HG02970 (cell line): ENCODE data around the gene PCDH9.
A peak's percentile ranks its signal among the peaks of the same experiment; 100 is the strongest.

ENCODE experiments used
- ATAC-seq: cut with Tn5 transposase; IDR thresholded peaks from one replicate; pipeline ENCODE4 v1.9.1; 2021; ENCODE audit warnings: mild to moderate bottlenecking, moderate library complexity, moderate number of reproducible peaks; ENCODE audit not compliant: unreplicated experiment, low FRiP score

Gene PCDH9

DNA sequence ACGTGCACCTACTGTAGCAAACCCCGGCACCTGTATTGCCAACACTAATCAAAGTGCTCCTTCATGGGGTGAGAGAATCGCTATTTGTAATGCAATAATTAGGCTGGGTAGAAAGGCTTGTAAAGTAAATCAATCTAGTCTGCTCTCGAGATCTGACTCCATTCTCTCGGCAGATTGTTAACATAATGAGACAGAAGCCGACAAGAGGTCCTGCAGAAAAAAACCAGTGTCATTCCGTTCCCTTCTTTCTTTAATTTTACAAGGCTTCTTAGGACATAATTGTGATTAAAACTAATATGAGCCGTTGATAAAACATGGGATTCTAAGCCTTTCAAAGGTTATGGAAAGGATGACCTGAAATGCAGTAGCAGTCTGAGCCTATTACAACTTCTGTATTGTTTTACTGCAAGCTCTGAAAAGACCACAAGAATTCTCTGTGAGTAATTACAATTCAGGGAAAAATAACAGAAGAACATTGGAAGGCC is 530.0 kb downstream of the PCDH9 start:
- ATAC-seq: no peak

DNA sequence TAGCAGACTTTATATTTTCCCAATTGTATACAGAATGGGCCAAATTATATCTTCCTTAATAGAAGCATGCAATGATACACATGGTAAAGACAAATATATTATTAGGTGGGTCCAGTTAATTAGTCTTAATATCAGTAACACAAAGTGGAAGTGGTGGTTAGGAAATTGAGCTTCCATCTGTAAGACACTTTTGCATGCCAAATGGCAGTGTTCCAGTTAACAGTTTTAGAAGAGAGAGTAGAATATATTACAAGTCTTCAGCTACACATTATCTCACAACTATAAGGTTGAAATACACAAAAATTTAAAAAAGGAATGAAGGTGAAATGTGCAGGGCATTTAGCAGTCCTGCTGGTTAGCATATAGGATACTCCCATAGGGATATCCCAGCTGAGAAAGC is 536.5 kb downstream of the PCDH9 start:
- no peak for ATAC-seq

DNA sequence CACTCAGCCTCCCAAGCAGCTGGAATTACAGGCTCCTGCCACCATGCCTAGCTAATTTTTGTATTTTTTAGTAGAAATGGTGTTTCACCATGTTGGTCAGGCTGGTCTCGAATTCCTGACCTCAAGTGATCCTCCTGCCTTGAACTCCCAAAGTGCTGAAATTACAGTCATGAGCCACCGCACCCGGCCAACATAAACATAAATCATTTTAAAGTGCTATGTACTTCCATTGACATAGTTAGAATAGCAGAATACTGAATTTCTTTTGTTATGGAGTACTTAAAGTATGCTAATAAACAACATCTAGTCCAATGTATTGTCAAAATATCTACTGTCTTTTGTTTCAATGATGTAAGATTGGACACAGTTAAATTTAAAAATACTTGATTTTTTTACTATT is 539.0 kb downstream of the PCDH9 start:
- ATAC-seq: no peak

DNA sequence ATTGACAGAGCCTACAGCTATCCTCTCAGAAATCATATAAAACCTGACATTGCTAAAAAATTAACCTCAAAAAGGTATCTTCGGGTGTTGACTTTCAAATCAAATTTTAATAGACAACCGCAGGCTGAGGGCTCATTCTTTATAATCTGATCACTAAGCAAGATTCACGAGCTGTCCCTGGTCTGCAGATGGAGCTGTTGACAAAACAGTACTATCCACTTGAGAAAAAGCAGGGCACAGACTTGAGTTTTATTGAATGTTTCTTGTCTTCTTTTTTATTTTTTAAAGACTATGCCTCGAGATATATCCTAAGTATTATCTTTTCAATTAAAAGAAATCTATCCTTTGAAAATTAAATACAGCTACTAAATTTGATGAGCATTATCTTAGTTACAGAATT is 540.5 kb downstream of the PCDH9 start:
- no peak for ATAC-seq

DNA sequence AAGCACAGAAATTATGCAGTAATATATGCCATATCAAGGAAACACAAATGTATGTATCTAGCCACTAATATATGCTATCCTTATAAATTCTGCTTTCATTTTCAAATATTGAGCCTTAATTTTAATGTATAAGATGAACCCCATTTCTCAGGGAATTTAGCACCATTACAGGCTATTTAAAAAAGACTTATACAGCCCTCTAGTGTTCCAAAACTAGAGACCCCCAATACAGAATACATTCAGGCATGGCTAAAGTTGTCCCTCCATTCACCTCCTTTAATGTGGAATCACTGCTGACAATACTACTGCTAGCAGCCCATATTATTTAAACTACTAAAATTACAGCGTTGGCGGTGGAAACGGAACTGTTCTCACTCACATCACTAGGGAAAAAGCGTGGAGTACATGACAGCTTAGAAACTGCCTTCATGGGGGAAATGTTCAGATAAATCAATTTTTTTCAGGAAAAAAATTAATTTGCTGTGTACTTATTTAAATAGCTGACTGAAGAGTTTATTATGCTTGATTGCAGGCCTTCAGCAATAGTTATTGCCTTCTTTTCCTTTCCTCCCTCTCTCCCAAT is 541.0 kb downstream of the PCDH9 start:
- no peak for ATAC-seq

DNA sequence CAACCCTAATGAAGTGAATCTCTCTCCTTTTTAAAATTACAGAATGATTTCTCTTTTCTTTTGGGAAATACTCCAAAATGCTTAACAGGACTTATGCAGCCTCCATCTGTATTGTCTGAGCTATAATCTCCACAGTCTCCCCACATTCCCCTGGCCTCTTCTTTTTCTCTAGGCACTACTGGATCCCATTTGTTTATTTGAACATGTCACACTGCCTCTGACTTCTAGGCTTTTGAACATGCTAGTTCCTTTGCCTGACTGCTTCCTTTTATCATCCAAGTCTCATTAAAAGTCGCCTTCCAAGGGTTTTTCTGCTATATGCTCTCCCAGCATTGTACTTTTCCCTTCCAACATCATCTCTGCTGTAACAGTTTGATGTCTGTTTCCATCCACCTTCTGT is 548.7 kb downstream of the PCDH9 start:
- ATAC-seq: no peak

DNA sequence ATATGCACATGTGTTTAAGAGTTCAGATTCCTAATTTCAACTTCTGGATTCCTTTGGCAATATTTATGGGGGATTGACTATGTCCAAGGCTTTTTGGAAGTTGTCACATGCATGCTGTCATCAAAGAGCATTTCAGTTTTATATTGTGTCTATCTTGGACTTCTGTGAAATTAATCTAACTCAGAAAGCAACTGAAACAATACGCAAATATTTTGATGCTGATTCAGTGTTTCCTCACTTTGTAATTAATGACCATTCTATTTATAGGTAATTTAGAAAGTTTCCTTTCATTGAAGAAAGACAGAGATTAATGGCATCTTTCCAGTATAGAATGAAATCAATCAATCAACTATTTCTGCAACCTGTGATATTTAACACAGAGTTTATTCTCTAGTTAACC is 550.1 kb downstream of the PCDH9 start:
- no peak for ATAC-seq

DNA sequence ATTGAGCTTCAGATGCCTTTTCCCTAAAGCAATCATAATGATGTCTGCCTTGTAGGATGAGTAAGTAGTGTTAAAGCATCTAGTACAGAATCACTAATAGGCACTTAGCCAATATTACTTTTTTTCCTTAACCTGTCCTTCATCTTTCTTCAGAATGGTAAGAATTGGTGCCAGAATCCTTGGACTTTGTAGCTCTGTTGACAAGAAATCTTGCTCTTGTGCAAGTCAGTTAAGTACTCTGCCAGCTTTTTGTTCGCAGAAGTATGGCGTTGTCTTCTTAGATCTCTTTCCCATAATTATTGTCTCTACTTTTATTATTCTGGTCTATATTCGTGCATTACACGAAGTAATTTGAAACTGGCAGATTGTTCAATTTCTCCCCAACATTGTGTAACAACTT is 554.5 kb downstream of the PCDH9 start:
- no peak for ATAC-seq

DNA sequence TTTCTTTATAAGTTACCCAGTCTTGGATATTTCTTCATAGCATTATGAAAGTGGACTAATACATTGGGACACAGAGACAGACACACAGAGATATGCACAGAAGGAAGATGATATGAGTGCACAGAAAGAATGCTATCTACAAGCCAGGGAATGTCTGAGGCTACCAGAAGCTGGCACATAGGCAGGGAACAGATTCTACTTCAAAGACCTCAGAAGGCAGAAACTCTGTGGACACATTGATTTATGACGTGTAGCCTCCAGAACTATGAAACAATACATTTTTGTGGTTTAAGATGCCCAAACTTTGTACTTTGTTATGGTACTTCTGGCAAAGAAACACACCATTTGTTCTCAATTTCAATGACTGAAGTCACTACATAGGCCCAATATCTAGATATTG is 556.7 kb downstream of the PCDH9 start:
- no peak for ATAC-seq

DNA sequence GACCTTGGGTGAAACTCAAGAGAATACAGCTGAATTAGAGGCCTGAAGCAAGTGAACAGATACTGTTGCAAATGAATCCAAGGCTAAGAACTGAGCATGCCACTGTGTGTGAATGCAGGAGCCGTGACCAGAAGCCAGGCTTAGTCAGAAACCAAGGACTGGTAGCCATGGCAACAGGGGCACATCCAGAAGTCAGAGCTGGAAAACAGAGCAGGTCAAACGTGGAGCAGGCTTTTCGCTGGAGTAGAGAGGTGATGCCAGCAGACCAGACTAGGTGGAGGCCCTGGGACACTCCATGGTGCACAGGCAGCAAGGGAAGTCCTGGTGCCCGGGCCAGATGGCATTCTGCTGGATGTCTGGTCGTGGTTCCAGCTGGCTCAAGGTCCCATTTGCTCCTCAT is 564.1 kb downstream of the PCDH9 start:
- ATAC-seq: no peak

DNA sequence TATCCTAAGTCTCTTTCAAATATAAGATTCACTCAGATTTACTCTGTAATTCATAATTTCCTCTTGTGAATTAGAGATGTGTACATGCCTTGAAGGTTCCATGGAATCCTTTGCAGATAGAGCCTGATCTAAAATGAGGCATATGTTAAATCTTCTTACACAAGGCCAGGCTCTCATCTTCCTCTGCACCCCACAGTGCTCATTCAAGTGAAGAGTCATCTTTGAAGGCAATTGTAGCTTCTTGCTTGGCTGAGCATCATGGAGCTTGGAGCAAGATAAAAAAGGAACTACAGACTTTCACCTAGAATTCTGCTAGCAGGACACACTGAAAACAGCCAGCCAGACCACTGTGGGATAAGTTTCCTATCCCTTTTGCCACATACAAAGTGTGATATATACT is 566.4 kb downstream of the PCDH9 start:
- no peak for ATAC-seq

DNA sequence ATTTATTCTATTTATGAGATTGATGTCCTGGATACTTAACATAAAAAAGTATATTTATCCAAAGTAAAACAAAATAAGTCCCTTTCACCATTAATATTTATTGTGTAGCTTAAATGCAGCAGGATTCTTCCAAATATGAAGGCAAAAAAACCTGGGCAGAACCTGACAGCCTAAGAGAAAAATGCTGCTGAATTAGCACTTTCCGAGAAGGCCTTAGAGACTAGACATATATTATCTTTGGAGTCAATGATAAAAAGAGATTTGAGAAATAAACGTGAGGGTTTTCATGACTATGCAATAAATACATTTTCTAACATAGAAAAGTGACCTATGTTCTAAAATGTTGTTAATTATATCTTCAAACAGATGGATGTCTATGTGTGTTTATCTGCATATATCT is 566.9 kb downstream of the PCDH9 start:
- ATAC-seq: no peak

DNA sequence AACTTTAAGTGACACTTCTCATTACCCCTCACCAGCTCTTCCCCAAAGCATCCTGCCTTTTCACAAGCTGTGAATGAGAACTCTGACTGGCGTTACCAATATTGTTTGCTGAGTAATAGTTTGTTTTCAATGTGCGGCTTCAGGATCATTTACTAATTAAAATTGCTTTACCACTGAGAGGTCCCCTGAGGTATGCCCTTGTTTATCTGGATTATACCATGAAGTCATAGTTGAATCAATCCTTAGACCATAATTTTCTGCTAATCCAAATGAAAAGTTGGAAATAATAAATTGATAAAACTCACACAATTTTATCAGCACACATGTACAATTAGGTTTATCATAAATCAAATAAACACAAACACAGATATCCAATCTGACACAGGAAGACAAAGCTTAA is 568.8 kb downstream of the PCDH9 start:
- ATAC-seq: no peak

DNA sequence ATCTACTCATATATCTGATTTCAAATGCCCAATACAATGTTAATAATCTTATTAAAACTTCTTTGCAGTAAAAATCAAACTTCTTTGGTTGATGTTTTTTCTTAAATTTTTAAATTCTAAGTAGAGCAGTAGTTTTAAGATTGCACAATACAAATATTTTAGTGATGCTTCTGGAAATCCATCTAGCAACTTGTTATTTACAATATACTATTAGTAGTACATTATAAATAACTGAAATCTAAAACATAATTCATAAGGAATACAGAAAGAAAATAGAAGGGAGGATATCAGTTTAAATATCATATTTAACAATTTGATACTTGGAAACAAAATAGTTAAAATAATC is 569.7 kb downstream of the PCDH9 start:
- no peak for ATAC-seq

DNA sequence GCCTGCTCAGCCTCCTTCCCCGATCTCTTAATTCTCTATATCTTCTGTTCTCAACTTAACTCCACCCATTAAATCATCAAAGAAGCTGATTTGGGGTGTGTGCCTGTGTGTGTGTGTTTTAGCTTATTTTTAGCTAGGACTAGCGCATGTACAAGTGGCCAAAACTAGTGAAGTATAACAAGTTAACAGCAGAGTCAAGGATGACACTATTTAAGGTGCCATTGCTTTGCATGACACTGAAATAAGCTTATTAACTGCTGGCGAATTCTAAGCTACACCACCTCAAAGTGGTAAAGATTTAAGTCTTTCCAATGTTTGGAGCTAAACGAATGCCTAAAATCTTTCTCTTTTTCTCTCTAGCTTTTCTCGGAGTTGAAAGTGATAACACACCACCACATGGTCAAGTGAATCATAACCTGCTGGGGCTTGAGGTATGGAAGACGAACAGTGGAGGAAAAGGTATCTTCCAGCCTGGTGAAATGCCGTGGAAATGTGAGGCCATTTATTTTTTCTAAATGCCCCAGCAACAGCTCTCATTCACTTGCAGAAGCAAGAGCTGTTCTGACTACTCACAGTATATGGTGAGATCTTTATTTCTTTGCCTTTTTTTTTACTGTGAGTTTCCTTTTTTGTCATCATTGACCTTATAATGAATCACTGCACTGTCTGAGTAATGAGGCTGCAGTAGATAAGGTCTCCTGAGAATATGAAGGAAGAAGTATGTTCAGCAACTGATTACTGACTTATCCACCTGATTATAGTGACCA is 570.3 kb downstream of the PCDH9 start:
- ATAC-seq: peak; percentile 77

DNA sequence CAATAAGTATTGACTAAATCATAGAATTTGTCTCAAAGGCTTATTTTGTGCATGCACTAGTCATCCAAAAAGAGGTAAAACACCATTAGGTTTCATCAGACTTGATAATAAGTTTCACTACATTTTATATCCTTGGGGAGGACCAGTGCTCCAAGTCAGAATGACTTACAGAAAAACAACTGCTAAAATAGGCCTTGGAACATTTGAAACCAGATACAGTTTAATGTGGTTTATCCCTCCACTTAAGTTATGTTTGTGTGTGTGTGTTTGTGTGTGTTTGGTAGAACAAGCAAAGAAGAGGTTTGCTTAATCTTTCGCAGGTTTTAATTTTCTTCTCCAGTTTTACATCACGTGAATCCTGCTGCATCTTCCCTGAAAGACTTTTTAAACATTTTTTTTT is 570.9 kb downstream of the PCDH9 start:
- ATAC-seq: no peak

DNA sequence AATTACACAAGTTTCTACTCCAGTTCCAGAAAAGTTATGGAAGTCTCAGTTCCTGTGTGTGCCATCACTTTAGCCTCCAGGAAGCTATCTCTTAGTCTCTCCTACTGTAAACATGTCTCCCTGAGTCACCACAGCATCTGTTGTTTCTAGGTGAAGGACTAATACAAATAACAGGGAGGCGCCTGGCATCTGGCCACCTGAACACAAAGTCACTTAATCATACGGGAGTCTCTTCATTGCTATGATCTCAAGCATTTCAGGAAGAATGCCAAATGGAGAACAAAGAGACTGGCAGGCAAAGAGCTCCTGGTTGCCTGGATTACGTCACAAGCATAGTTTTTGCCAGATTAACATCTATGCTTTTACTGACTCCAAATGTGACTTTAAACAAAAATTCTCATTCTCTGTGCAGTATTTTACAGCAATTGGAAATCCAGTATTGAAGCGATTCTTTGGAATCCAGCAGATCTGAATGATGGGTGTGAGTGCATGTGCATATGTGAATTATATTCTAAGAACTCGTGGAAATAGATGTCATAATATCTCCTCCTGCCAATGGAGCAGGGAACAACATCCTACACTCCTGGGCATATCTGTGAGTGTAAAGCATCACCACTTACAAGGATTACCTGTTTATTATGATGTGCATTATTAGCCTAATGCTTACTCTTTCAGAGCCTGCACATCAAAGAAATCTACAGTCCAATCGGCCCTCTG is 572.8 kb downstream of the PCDH9 start:
- ATAC-seq: no peak

DNA sequence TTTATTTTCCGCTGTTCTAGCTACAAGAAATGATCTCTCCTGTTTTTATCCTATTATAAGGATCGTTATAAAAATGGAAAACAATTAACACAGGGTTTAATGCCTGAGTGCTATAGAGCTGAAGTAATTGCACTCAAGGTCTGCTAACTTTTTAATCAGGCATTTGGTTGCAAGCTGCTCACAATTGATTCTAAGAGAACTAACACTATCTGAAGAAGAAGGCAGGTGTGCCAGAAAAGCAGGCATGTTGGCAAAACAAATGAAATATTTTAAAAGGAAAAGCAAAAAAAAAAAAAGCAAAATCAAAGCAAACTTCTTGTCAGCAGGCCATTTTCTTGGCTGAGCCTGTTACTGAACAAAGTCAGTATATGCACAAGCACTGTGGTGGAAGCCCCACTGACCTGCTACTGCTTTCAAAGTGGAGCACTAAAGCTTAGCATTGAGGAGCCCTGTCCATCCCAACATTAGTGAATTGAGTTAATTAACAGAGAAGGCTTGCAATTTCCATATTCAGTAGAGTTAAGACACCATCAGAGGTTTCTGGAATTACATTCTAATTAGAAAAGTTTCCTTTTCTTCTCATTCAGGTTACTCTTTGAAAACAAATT is 574.2 kb downstream of the PCDH9 start:
- no peak for ATAC-seq

DNA sequence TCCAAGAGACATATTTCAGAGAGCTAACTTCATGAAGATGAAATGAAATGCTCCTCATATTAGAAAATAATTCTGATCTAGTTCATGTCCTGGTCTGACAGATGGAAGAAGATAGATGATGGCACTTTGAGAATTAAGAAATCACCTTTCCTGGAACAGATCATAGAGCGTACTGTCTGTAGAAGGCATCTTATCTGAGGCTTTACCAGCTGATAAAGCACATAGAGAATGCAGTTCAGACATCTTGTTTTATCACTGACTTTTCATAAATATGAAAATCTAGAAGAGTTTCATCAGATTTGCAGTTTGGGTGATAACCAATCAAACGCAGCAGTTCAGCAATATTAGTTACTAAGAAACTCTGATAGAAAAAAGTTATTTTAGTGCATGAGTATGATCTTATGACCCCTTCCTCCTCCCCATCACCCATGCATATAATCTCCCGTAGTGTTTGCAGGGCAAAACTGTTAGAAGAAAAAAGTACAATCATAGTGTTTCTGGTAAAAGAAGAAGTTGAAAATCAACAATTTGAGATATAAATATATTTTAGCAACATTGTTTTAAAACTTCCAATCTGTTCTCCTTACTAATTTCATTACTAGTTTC is 585.2 kb downstream of the PCDH9 start:
- ATAC-seq: no peak

DNA sequence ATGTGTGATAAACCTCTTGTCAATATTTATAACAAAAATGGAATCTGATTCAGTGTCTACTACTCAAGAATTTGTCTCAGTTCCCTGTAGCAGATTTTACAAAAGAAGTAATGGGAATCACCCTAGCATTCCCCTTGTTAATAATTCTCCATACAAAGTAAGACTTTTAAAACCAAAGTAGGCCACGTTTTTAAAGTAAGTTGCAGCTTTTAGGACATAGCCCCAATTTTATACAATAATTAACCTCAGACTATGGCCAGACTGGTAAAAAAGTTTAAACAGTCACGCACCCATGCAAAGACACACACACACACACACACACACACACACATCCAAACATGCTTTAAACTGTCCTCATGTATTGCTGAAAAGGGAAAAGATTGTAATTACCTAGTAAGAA is 589.9 kb downstream of the PCDH9 start:
- ATAC-seq: no peak

DNA sequence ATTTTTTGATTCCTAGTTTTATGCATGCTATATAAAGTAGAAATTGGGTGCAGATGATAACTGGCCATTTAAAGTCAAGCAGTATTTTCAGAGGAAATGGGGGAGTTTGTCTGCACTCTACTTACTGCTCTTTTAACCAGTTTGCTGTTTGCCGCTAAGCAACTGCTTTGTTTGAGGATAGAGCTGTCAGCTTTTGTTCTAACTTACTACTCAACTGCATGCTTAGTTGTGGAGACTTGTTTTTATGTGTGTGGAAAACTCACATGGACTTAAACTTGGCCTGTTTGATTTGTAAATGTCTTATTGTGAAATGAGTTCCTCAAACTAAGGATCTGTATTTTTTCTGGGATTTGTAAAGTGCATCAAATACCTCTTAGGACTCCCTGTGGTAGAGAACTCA is 591.1 kb downstream of the PCDH9 start:
- no peak for ATAC-seq
